Left ventricle myocardium inferior (tissue), 1 donor: ENCODE data around the gene FETUB. TPM values are rescaled to one million over a fixed set of nuclear protein-coding genes. Genes with fewer than 3 reads are reported as not detected.
"Not testable (repeated sequence)": the region's sequence is repeated elsewhere in the genome, so short reads cannot be mapped to it uniquely, and the experiment has no call there.

Experiments used
- DNase-seq: peaks from one replicate; pipeline ENCODE4 v3.0.0-alpha.2; 2020
- H3K27ac ChIP-seq: fragments of 200-600 bp; replicated peaks from 2 replicates; pipeline ENCODE4 v1.8.0; 2021
- H3K27me3 ChIP-seq: fragments of 200-600 bp; 2 replicates; pipeline ENCODE4 v1.8.0; 2021; ENCODE audit warnings: low read depth
- H3K36me3 ChIP-seq: fragments of 200-600 bp; 2 replicates; pipeline ENCODE4 v1.8.0; 2021
- H3K4me1 ChIP-seq: fragments of 200-600 bp; 2 replicates; pipeline ENCODE4 v1.8.0; 2021
- H3K4me3 ChIP-seq: fragments of 200-600 bp; 2 replicates; pipeline ENCODE4 v1.8.0; 2021; ENCODE audit warnings: mild to moderate bottlenecking, moderate library complexity
- H3K9me3 ChIP-seq: fragments of 200-600 bp; replicated peaks from 2 replicates; pipeline ENCODE4 v1.8.0; 2021
- intact Hi-C: fragments of 100-400 bp; cut with micrococcal nuclease; formaldehyde crosslinking; loops from one replicate; pipeline ENCODE4 v1.11.0; 2022
- total RNA-seq: library from RNA; stranded (reverse); fragmentation: NEBNext Ultra II Directional; extraction: Animal tissue kit (Norgen Biotek cat#: 25700); gene quantifications from one replicate; pipeline ENCODE4 v1.2.1, GENCODE V29; 2021
- TF ChIP-seq, protein P1 (sequence below): fragments of 200-600 bp; IDR thresholded peaks from 2 replicates; pipeline ENCODE4 v1.8.0; 2021; ENCODE audit warnings: antibody characterized with exemption, mild to moderate bottlenecking, borderline replicate concordance
- donor health status: DM: no; HTN: yes; CAD: no; lungs with severe emphysema.

Gene FETUB
- total RNA-seq, 1 donor from 2014 or later, result not detected

GRCh38 chr3:186626254-186626847 is 13.8 kb upstream of the FETUB start:
- no peaks in the 10 kb centered on the region for H3K9me3 ChIP-seq
- intact Hi-C loops, result no loop called here
- peaks cover 13% of the 10 kb centered on the region for H3K27me3 ChIP-seq
- no peak overlapping the region for H3K4me3 ChIP-seq
- no peaks in the 10 kb centered on the region for H3K36me3 ChIP-seq
- H3K27ac ChIP-seq, result no peak overlapping the region
- H3K4me1 ChIP-seq, result no peaks in the 10 kb centered on the region
- no peak for DNase-seq
- TF ChIP-seq, protein P1, sequence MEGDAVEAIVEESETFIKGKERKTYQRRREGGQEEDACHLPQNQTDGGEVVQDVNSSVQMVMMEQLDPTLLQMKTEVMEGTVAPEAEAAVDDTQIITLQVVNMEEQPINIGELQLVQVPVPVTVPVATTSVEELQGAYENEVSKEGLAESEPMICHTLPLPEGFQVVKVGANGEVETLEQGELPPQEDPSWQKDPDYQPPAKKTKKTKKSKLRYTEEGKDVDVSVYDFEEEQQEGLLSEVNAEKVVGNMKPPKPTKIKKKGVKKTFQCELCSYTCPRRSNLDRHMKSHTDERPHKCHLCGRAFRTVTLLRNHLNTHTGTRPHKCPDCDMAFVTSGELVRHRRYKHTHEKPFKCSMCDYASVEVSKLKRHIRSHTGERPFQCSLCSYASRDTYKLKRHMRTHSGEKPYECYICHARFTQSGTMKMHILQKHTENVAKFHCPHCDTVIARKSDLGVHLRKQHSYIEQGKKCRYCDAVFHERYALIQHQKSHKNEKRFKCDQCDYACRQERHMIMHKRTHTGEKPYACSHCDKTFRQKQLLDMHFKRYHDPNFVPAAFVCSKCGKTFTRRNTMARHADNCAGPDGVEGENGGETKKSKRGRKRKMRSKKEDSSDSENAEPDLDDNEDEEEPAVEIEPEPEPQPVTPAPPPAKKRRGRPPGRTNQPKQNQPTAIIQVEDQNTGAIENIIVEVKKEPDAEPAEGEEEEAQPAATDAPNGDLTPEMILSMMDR, result no peak

DNA sequence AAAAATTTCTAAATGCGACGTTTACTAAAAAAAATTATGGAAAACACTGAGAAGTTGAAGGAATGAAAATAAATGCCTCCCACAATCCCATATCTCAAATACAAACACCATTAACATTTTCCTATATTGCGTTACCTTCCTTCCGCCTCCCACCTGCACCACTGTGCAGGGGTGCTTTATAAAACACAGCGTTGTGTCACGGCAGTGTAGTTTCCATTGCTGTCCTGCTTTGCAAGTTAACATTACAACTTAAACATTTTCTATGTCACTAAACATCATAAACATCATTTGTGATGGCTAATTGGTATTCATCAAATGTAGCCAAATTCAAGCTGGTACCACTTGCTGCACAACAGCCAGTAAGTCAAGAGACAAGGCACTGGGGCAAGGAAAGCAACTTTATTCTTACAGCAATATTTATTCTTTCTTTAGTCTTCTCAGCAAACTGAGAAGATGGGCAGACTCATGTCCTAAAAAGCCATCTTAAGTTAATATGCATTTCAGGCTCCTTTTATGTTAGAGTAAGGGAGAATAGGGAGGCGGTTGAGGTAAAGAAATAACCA is 12.3 kb upstream of the FETUB start:
- H3K27ac ChIP-seq, result no peak overlapping the region
- TF ChIP-seq, protein P1, result no peak
- DNase-seq, result no peak
- H3K4me3 ChIP-seq, result no peak overlapping the region
- H3K27me3 ChIP-seq, result peaks cover 13% of the 10 kb centered on the region
- no peaks in the 10 kb centered on the region for H3K36me3 ChIP-seq
- intact Hi-C loops, result no loop called here
- H3K4me1 ChIP-seq, result no peaks in the 10 kb centered on the region
- H3K9me3 ChIP-seq, result no peaks in the 10 kb centered on the region

DNA sequence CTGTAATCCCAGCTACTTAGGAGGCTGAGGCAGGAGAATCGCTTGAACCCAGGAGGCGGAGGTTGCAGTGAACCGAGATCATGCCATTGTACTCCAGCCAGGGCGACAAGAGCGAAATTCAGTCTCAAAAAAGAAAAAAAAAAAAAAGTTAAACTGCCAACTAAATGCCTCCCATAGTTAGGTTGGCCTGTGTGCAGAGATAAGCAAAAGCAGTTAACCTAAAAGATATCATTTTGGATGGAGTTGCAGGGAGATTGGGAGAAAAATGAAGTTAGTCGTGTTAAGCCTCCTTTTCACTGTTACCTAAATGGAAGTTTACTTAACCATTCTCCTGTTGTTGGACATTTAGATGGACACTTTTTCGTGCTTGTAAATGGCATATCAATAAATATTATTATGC is 11.4 kb upstream of the FETUB start:
- intact Hi-C loops, result no loop called here
- TF ChIP-seq, protein P1, result no peak
- H3K27ac ChIP-seq, result no peak overlapping the region
- no peak for DNase-seq
- H3K27me3 ChIP-seq, result peaks cover 13% of the 10 kb centered on the region
- H3K4me1 ChIP-seq, result no peaks in the 10 kb centered on the region
- no peaks in the 10 kb centered on the region for H3K36me3 ChIP-seq
- H3K9me3 ChIP-seq, result no peaks in the 10 kb centered on the region
- no peak overlapping the region for H3K4me3 ChIP-seq

DNA sequence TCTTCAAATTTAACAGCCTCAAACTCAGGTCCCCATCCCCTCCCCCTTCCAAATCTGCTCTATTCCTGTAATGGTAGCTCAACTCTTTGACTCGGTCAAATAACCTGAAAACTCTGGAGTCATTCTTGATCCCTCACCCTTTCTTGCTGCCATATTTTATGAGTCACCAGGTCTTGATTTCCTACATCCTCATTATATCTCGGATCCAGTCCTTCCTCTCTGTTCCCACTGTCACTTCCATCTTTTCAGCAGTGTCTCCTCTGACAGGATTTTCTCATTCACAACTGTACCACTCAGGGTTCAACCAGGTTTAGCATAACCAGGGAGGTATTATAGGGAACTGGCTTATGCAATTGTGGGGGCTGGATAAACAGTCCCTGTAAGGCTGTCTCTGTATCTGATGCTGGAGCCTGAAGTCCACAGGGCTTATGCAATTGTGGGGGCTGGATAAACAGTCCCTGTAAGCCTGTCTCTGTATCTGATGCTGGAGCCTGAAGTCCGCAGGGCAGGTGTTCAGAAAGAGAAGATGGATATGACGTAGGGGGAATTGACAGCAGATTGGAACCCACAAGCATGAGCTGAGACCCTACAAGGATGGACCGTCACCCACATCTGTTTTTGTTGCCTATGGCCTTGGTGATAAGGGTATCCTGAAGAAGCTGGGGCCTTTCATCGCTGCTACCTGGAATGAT is 9.1 kb upstream of the FETUB start:
- no peaks in the 10 kb centered on the region for H3K36me3 ChIP-seq
- DNase-seq, result no peak
- peaks cover 8% of the 10 kb centered on the region for H3K27me3 ChIP-seq
- TF ChIP-seq, protein P1, result no peak
- H3K4me1 ChIP-seq, result no peaks in the 10 kb centered on the region
- intact Hi-C loops, result no loop called here
- no peaks in the 10 kb centered on the region for H3K9me3 ChIP-seq
- H3K4me3 ChIP-seq, result no peak overlapping the region
- no peak overlapping the region for H3K27ac ChIP-seq

DNA sequence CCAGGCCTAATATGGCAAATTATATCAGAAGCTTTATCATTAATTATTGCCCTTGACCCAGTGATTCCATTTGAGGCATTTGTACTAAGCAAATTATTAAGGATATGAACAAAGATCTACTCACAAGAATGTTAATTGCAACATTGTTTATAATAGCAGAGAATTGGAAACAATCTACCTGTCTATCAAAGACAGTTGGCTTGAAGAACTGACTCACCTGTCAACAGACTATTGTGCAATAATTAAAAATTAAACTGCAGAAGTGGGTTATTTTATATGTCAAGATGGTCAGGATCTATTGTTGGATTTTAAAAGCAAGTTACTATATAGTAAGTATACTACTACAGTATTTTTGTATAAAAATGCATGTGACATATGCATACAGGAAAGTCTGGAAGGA is 6.7 kb upstream of the FETUB start:
- no peak overlapping the region for H3K27ac ChIP-seq

GRCh38 chr3:186634207-186634606 is 6.0 kb upstream of the FETUB start:
- intact Hi-C loops, H3K9me3 ChIP-seq, DNase-seq, H3K27ac ChIP-seq, H3K27me3 ChIP-seq, H3K4me3 ChIP-seq, H3K4me1 ChIP-seq, H3K36me3 ChIP-seq: not testable (repeated sequence)

More for the DNA sequence above, 6.7 kb upstream of the FETUB start:
- H3K36me3 ChIP-seq, result no peaks in the 10 kb centered on the region
- H3K4me1 ChIP-seq, result no peaks in the 10 kb centered on the region
- DNase-seq, result no peak
- no peak overlapping the region for H3K4me3 ChIP-seq
- TF ChIP-seq, protein P1, result no peak
- H3K9me3 ChIP-seq, result no peaks in the 10 kb centered on the region
- H3K27me3 ChIP-seq, result no peaks in the 10 kb centered on the region
- intact Hi-C loops, result no loop called here
